GM18511 (cell line): ENCODE data around the gene PAAF1.

Experiments
- ATAC-seq: cut with Tn5 transposase; IDR thresholded peaks from one replicate; pipeline ENCODE4 v1.9.1; 2021; ENCODE audit warnings: mild to moderate bottlenecking, moderate library complexity; ENCODE audit not compliant: unreplicated experiment

Gene PAAF1

GRCh38 chr11:73942010-73942409 lies 65.2 kb downstream of the PAAF1 start:
- no peak for ATAC-seq

- no peak for ATAC-seq
Measured at GRCh38 chr11:73944085-73944484, 67.3 kb downstream of the PAAF1 start.

- ATAC-seq = no peak
Measured at GRCh38 chr11:73944901-73945300, 68.1 kb downstream of the PAAF1 start.

GRCh38 chr11:73945396-73945795 lies 68.6 kb downstream of the PAAF1 start:
- no peak for ATAC-seq

- no peak for ATAC-seq
Measured at GRCh38 chr11:73946798-73947458, 70.1 kb downstream of the PAAF1 start.

GRCh38 chr11:73949246-73949645 lies 72.4 kb downstream of the PAAF1 start:
- ATAC-seq = no peak

- no peak for ATAC-seq
Measured at GRCh38 chr11:73949912-73950311, 73.1 kb downstream of the PAAF1 start.

GRCh38 chr11:73950869-73951710 lies 74.3 kb downstream of the PAAF1 start, which contains the start of gene DNAJB13:
DNAJB13 (plus strand) TSS chr11:73951026; CDS start chr11:73951070, 44 bp downstream.
- peak; percentile 91 for ATAC-seq

GRCh38 chr11:73951797-73952196 lies 75.0 kb downstream of the PAAF1 start:
- no peak for ATAC-seq

GRCh38 chr11:73956876-73957653 lies 80.3 kb downstream of the PAAF1 start:
- ATAC-seq = no peak

GRCh38 chr11:73957654-73958361 lies 81.0 kb downstream of the PAAF1 start:
- ATAC-seq = no peak

- no peak for ATAC-seq
Measured at GRCh38 chr11:73958521-73959141, 81.8 kb downstream of the PAAF1 start.

- ATAC-seq = no peak
Measured at GRCh38 chr11:73961321-73961720, 84.5 kb downstream of the PAAF1 start.

- no peak for ATAC-seq
Measured at GRCh38 chr11:73962101-73962705, 85.4 kb downstream of the PAAF1 start.

- ATAC-seq = no peak
Measured at GRCh38 chr11:73963861-73964260, 87.1 kb downstream of the PAAF1 start.

- ATAC-seq = no peak
Measured at GRCh38 chr11:73965076-73965763, 88.4 kb downstream of the PAAF1 start.

- ATAC-seq = no peak
Measured at GRCh38 chr11:73965764-73966121, 88.9 kb downstream of the PAAF1 start.

GRCh38 chr11:73968356-73968966 lies 91.7 kb downstream of the PAAF1 start:
- ATAC-seq = no peak

- ATAC-seq = no peak
Measured at GRCh38 chr11:73969091-73969490, 92.3 kb downstream of the PAAF1 start.
